Activated naive CD8-positive, alpha-beta T cell treated with anti-CD3 and anti-CD28 coated beads, Interleukin-2, amount 10 ng/mL, durations not matched to agents 7 days and 5 days (primary cell): ENCODE measurements around the gene PPARD. TPM values are rescaled to one million over a fixed set of nuclear protein-coding genes. Genes with fewer than 3 reads are reported as not detected.
"Not testable (repeated sequence)": the region's sequence is repeated elsewhere in the genome, so short reads cannot be mapped to it uniquely, and the experiment has no call there.

Experiments used
- ATAC-seq: fragments of 150-1000 bp; cut with Tn5 transposase; one replicate; pipeline ENCODE4 v1.10.0; 2021; ENCODE audit warnings: low read depth, moderate library complexity
- POLR2A ChIA-PET: fragments of 350-600 bp; sonication (Branson Sonifier 250); formaldehyde crosslinking; loops from one replicate; lab custom pipeline; 2021; ENCODE audit warnings: antibody characterized with exemption; lab: Charles Lee
- DNase-seq: peaks from one replicate; pipeline ENCODE4 v3.0.0; 2021
- H3K27ac Mint-ChIP-seq: one replicate; pipeline ENCODE4 v1.8.0; 2022; ENCODE audit warnings: mild to moderate bottlenecking, mixed read lengths
- H3K27me3 Mint-ChIP-seq: one replicate; pipeline ENCODE4 v1.8.0; 2022; ENCODE audit warnings: mild to moderate bottlenecking, moderate library complexity, mixed read lengths
- H3K36me3 Mint-ChIP-seq: one replicate; pipeline ENCODE4 v1.8.0; 2021; ENCODE audit warnings: mild to moderate bottlenecking, mixed read lengths
- H3K4me1 Mint-ChIP-seq: one replicate; pipeline ENCODE4 v1.8.0; 2021; ENCODE audit warnings: mixed read lengths
- H3K4me3 Mint-ChIP-seq: one replicate; pipeline ENCODE4 v1.8.0; 2022; ENCODE audit warnings: mild to moderate bottlenecking, moderate library complexity, mixed read lengths
- H3K9me3 Mint-ChIP-seq: one replicate; pipeline ENCODE4 v1.8.0; 2021; ENCODE audit warnings: mixed read lengths
- total RNA-seq, 2 experiments: library from RNA; stranded (reverse); gene quantifications; one replicate each; pipeline ENCODE4 v1.2.3, GENCODE V29; 2021

Gene PPARD
- total RNA-seq, 2 experiments from 2014 or later, result 43.0 to 45.9 TPM

- no peak for DNase-seq
- POLR2A ChIA-PET, result interaction anchor here (1.2 kb wide), 1 partner anchor 14 kb away, joined by 5 read pairs; no protein-coding TSS in a partner anchor
- Mint-ChIP-seq H3K4me1 (no peaks in the 10 kb centered on the region), H3K9me3 (no peaks in the 10 kb centered on the region), H3K4me3 (no peak overlapping the region), H3K27me3 (no peaks in the 10 kb centered on the region), H3K36me3 (peaks cover under 1% of the 10 kb centered on the region), H3K27ac (no peak overlapping the region)
- no peak for ATAC-seq
Observed at GRCh38 chr6:35435074-35435837, 92.9 kb downstream of the PPARD start.

GRCh38 chr6:35436071-35436857 is 93.9 kb downstream of the PPARD start:
- no peak for ATAC-seq
- no peaks in the 10 kb centered on the region for H3K36me3 Mint-ChIP-seq
- no peak for DNase-seq
- no peaks in the 10 kb centered on the region for H3K4me1 Mint-ChIP-seq
- no peaks in the 10 kb centered on the region for H3K27me3 Mint-ChIP-seq
- POLR2A ChIA-PET, result interaction anchor here (1.2 to 1.6 kb wide), 2 partner anchors 15 to 17 kb away, joined by 4 to 5 read pairs; no protein-coding TSS in a partner anchor
- no peak overlapping the region for H3K27ac Mint-ChIP-seq
- H3K9me3 Mint-ChIP-seq, result no peaks in the 10 kb centered on the region
- no peak overlapping the region for H3K4me3 Mint-ChIP-seq

GRCh38 chr6:35438378-35439065 is 96.2 kb downstream of the PPARD start:
- H3K4me3 Mint-ChIP-seq, H3K36me3 Mint-ChIP-seq, H3K27me3 Mint-ChIP-seq, H3K9me3 Mint-ChIP-seq, POLR2A ChIA-PET, H3K27ac Mint-ChIP-seq, H3K4me1 Mint-ChIP-seq, DNase-seq, ATAC-seq: not testable (repeated sequence)

- Mint-ChIP-seq H3K9me3 (no peaks in the 10 kb centered on the region), H3K4me1 (peaks cover under 1% of the 10 kb centered on the region), H3K36me3 (no peaks in the 10 kb centered on the region), H3K4me3 (no peak overlapping the region), H3K27ac (peak overlapping the region; percentile 21), H3K27me3 (no peaks in the 10 kb centered on the region)
- POLR2A ChIA-PET, result no interaction called here
- no peak for ATAC-seq
- DNase-seq, result no peak
Observed at GRCh38 chr6:35439308-35439707, 97.0 kb downstream of the PPARD start.

GRCh38 chr6:35441205-35441604 is 98.8 kb downstream of the PPARD start:
- Mint-ChIP-seq H3K27ac (no peak overlapping the region), H3K4me3 (no peak overlapping the region), H3K9me3 (no peaks in the 10 kb centered on the region), H3K4me1 (peaks cover 13% of the 10 kb centered on the region), H3K36me3 (no peaks in the 10 kb centered on the region), H3K27me3 (peaks cover 2% of the 10 kb centered on the region)
- POLR2A ChIA-PET, result no interaction called here
- no peak for DNase-seq
- ATAC-seq, result no peak

GRCh38 chr6:35441642-35442041 is 99.3 kb downstream of the PPARD start:
- DNase-seq, result no peak
- no peak for ATAC-seq
- POLR2A ChIA-PET, result no interaction called here

GRCh38 chr6:35442693-35443092 is 100.3 kb downstream of the PPARD start:
- Mint-ChIP-seq H3K27ac (no peak overlapping the region), H3K4me1 (peaks cover 16% of the 10 kb centered on the region), H3K4me3 (no peak overlapping the region), H3K36me3 (no peaks in the 10 kb centered on the region), H3K9me3 (no peaks in the 10 kb centered on the region), H3K27me3 (peaks cover 2% of the 10 kb centered on the region)
- DNase-seq, result no peak
- ATAC-seq, result no peak
- POLR2A ChIA-PET, result interaction anchor here (0.7 kb wide), 1 partner anchor 285 kb away, joined by 3 read pairs; no protein-coding TSS in a partner anchor

More at GRCh38 chr6:35441642-35442041, 99.3 kb downstream of the PPARD start:
- no peaks in the 10 kb centered on the region for H3K9me3 Mint-ChIP-seq
- peaks cover 2% of the 10 kb centered on the region for H3K27me3 Mint-ChIP-seq
- no peaks in the 10 kb centered on the region for H3K36me3 Mint-ChIP-seq
- H3K4me3 Mint-ChIP-seq, result no peak overlapping the region
- H3K27ac Mint-ChIP-seq, result no peak overlapping the region
- peaks cover 14% of the 10 kb centered on the region for H3K4me1 Mint-ChIP-seq

GRCh38 chr6:35443341-35444030 is 101.1 kb downstream of the PPARD start:
- Mint-ChIP-seq H3K4me3 (no peak overlapping the region), H3K36me3 (no peaks in the 10 kb centered on the region), H3K9me3 (no peaks in the 10 kb centered on the region), H3K4me1 (peaks cover 16% of the 10 kb centered on the region), H3K27me3 (peaks cover 2% of the 10 kb centered on the region), H3K27ac (no peak overlapping the region)
- no peak for DNase-seq
- no peak for ATAC-seq
- POLR2A ChIA-PET, result interaction anchor here (1.1 kb wide), 1 partner anchor 44 kb away, joined by 3 read pairs; no protein-coding TSS in a partner anchor

GRCh38 chr6:35445691-35446090 is 103.3 kb downstream of the PPARD start:
- DNase-seq (peak; percentile 65), ATAC-seq (peak; percentile 59)
- POLR2A ChIA-PET, result interaction anchor here (1.0 to 1.2 kb wide), 2 partner anchors 27 to 150 kb away, joined by 3 to 4 read pairs; no protein-coding TSS in a partner anchor
- peak overlapping the region; percentile 54 for H3K4me3 Mint-ChIP-seq
- H3K36me3 Mint-ChIP-seq, result no peaks in the 10 kb centered on the region
- H3K27ac Mint-ChIP-seq, result peak overlapping the region; percentile 51
- peaks cover 20% of the 10 kb centered on the region for H3K4me1 Mint-ChIP-seq
- no peaks in the 10 kb centered on the region for H3K9me3 Mint-ChIP-seq
- H3K27me3 Mint-ChIP-seq, result peaks cover 4% of the 10 kb centered on the region

- Mint-ChIP-seq H3K36me3 (no peaks in the 10 kb centered on the region), H3K4me1 (peaks cover 32% of the 10 kb centered on the region), H3K27me3 (peaks cover 6% of the 10 kb centered on the region), H3K4me3 (no peak overlapping the region), H3K27ac (no peak overlapping the region), H3K9me3 (no peaks in the 10 kb centered on the region)
- no peak for DNase-seq
- no peak for ATAC-seq
- POLR2A ChIA-PET, result interaction anchor here (1.2 to 3.3 kb wide), 2 partner anchors 80 to 105 kb away, joined by 3 to 23 read pairs; partner anchors contain the start of gene PPARD
Observed at GRCh38 chr6:35448191-35448590, 105.8 kb downstream of the PPARD start.

GRCh38 chr6:35449287-35449881 is 107.0 kb downstream of the PPARD start:
- POLR2A ChIA-PET, result interaction anchor here (1.2 to 3.3 kb wide), 4 partner anchors 30 to 146 kb away, joined by 3 to 23 read pairs (median 6); partner anchors contain the start of gene PPARD
- no peak for DNase-seq
- peaks cover 2% of the 10 kb centered on the region for H3K36me3 Mint-ChIP-seq
- peaks cover 42% of the 10 kb centered on the region for H3K4me1 Mint-ChIP-seq
- peak; percentile 62 for ATAC-seq
- no peaks in the 10 kb centered on the region for H3K9me3 Mint-ChIP-seq
- H3K27me3 Mint-ChIP-seq, result peaks cover 6% of the 10 kb centered on the region
- H3K4me3 Mint-ChIP-seq, result no peak overlapping the region
- H3K27ac Mint-ChIP-seq, result no peak overlapping the region
